ENCODE data around the gene STAG1. TPM values are rescaled to one million over a fixed set of nuclear protein-coding genes. Genes with fewer than 3 reads are reported as not detected.
A peak's percentile ranks its signal among the peaks of the same experiment; 100 is the strongest.

STAG1 gene
- total and polyA plus RNA-seq, 2 of the 13 experiments (the other 11 are each of a cell fraction or from before 2014, with no cell fraction given) = 6.2 to 25.9 TPM

DNA sequence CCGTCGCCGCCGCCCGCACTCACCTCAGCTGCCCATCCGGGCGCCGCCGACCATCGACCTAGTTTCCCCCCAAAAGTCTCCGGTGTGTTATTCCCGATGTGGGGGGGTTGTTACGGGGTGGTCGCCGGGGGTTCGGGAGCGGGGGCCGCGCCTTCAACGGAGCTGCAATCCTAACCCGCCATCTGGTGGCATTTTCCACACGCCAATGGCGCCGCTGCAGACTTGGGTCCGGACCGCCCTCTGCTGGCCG lies at the start of gene STAG1 (continued):
- TF ChIP-seq, protein P1, sequence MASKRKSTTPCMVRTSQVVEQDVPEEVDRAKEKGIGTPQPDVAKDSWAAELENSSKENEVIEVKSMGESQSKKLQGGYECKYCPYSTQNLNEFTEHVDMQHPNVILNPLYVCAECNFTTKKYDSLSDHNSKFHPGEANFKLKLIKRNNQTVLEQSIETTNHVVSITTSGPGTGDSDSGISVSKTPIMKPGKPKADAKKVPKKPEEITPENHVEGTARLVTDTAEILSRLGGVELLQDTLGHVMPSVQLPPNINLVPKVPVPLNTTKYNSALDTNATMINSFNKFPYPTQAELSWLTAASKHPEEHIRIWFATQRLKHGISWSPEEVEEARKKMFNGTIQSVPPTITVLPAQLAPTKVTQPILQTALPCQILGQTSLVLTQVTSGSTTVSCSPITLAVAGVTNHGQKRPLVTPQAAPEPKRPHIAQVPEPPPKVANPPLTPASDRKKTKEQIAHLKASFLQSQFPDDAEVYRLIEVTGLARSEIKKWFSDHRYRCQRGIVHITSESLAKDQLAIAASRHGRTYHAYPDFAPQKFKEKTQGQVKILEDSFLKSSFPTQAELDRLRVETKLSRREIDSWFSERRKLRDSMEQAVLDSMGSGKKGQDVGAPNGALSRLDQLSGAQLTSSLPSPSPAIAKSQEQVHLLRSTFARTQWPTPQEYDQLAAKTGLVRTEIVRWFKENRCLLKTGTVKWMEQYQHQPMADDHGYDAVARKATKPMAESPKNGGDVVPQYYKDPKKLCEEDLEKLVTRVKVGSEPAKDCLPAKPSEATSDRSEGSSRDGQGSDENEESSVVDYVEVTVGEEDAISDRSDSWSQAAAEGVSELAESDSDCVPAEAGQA (IDR thresholded peaks at IDR 0.05; ENCODE audit: low read depth) = peak; percentile 73
- TF ChIP-seq, protein P1 (CRISPR knock-in tag; IDR thresholded peaks at IDR 0.05; ENCODE audit: borderline replicate concordance) = no peak
- no peak for TF ChIP-seq TBX2 (CRISPR knock-in tag; IDR thresholded peaks at IDR 0.05; ENCODE audit: borderline replicate concordance)
- TF ChIP-seq, protein P2, sequence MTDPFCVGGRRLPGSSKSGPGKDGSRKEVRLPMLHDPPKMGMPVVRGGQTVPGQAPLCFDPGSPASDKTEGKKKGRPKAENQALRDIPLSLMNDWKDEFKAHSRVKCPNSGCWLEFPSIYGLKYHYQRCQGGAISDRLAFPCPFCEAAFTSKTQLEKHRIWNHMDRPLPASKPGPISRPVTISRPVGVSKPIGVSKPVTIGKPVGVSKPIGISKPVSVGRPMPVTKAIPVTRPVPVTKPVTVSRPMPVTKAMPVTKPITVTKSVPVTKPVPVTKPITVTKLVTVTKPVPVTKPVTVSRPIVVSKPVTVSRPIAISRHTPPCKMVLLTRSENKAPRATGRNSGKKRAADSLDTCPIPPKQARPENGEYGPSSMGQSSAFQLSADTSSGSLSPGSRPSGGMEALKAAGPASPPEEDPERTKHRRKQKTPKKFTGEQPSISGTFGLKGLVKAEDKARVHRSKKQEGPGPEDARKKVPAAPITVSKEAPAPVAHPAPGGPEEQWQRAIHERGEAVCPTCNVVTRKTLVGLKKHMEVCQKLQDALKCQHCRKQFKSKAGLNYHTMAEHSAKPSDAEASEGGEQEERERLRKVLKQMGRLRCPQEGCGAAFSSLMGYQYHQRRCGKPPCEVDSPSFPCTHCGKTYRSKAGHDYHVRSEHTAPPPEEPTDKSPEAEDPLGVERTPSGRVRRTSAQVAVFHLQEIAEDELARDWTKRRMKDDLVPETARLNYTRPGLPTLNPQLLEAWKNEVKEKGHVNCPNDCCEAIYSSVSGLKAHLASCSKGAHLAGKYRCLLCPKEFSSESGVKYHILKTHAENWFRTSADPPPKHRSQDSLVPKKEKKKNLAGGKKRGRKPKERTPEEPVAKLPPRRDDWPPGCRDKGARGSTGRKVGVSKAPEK (CRISPR knock-in tag; IDR thresholded peaks at IDR 0.05; ENCODE audit: borderline replicate concordance) = no peak
- TF ChIP-seq NR3C1 (CRISPR knock-in tag; IDR thresholded peaks at IDR 0.05) = no peak
- TF ChIP-seq, protein P3, sequence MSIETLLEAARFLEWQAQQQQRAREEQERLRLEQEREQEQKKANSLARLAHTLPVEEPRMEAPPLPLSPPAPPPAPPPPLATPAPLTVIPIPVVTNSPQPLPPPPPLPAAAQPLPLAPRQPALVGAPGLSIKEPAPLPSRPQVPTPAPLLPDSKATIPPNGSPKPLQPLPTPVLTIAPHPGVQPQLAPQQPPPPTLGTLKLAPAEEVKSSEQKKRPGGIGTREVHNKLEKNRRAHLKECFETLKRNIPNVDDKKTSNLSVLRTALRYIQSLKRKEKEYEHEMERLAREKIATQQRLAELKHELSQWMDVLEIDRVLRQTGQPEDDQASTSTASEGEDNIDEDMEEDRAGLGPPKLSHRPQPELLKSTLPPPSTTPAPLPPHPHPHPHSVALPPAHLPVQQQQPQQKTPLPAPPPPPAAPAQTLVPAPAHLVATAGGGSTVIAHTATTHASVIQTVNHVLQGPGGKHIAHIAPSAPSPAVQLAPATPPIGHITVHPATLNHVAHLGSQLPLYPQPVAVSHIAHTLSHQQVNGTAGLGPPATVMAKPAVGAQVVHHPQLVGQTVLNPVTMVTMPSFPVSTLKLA (IDR thresholded peaks at IDR 0.05) = no peak
- TF ChIP-seq ZNF329 (CRISPR knock-in tag; IDR thresholded peaks at IDR 0.05; ENCODE audit: low read depth) = no peak
- no peak for TF ChIP-seq KLF12 (CRISPR knock-in tag; IDR thresholded peaks at IDR 0.05; ENCODE audit: borderline replicate concordance)
- TF ChIP-seq ZNF30 (CRISPR knock-in tag; IDR thresholded peaks at IDR 0.05) = 0 out of 2 replicates have a peak, but pooled peaks have one; percentile 0
- no peak for TF ChIP-seq PPARG (CRISPR knock-in tag; conservative IDR thresholded peaks at IDR 0.05)
- TF ChIP-seq NR1H2 (CRISPR knock-in tag; IDR thresholded peaks at IDR 0.05; ENCODE audit: borderline replicate concordance, low read depth) = no peak
- TF ChIP-seq ZNF607 (CRISPR knock-in tag; IDR thresholded peaks at IDR 0.05; ENCODE audit: borderline replicate concordance) = no peak
- no peak for TF ChIP-seq SRSF1 (optimal IDR thresholded peaks at IDR 0.05; ENCODE audit: low read depth, low read length)
- no peak for TF ChIP-seq ZFP62 (CRISPR knock-in tag; IDR thresholded peaks at IDR 0.05)
- no peak for TF ChIP-seq THAP7 (CRISPR knock-in tag; IDR thresholded peaks at IDR 0.05)
- TF ChIP-seq BRCA1 (CRISPR knock-in tag; IDR thresholded peaks at IDR 0.05) = no peak
- TF ChIP-seq SOX5 (CRISPR knock-in tag; IDR thresholded peaks at IDR 0.05; ENCODE audit: borderline replicate concordance) = no peak
- TF ChIP-seq ZNF629 (CRISPR knock-in tag; conservative IDR thresholded peaks at IDR 0.05) = no peak
- no peak for TF ChIP-seq ZNF530 (CRISPR knock-in tag; IDR thresholded peaks at IDR 0.05; ENCODE audit: low read depth)
- no peak for TF ChIP-seq RBFOX2 (IDR thresholded peaks at IDR 0.05; ENCODE audit: low read depth, low read length)
- TF ChIP-seq ZNF782 (CRISPR knock-in tag; IDR thresholded peaks at IDR 0.05; ENCODE audit: borderline replicate concordance) = 0 out of 2 replicates have a peak, but pooled peaks have one; percentile 27
- TF ChIP-seq ZNF33A (CRISPR knock-in tag; IDR thresholded peaks at IDR 0.05; ENCODE audit: borderline replicate concordance) = 0 out of 2 replicates have a peak, but pooled peaks have one; percentile 52

Measured in HepG2 (cell line).